Testis (tissue), 2 donors: ENCODE results near the gene SMARCB1.

Experiments used
- CTCF ChIP-seq, 3 experiments: fragments of 450-650 bp in 2 of 3; fragments of 200-600 bp in 1 of 3; sonication (generic) in 1 of 3; IDR thresholded peaks; one replicate each; pipeline ENCODE4 v1.5.1; 2016 to 2019; ENCODE audit warnings: antibody characterized with exemption in 3 of 3, mild to moderate bottlenecking in 2 of 3, moderate library complexity in 1 of 3
- POLR2A ChIP-seq: fragments of 450-650 bp; IDR thresholded peaks from one replicate; pipeline ENCODE4 v1.6.1; 2017; ENCODE audit warnings: antibody characterized with exemption, mild to moderate bottlenecking, moderate library complexity

DNA sequence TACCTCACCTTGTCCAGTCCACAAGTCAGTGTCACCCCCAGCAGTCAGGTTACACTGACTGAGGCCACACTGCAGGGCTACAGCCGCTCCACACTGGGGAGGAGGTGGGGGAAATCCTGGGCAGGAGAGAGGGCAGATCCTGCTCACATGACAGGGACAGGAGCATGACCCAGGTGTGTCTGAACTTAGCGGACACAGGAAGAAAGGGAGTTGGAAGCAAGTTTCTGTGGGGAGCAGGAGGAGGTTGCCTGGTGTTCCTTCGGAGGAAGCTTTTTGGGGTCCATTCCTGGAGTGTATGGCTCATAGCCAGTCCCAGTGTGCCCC, 8.2 kb upstream of the SMARCB1 start:
- TF ChIP-seq CTCF (IDR thresholded peaks at IDR 0.05) (no peak), POLR2A (no peak)
